ENCODE measurements around the gene BRMS1.

DNA sequence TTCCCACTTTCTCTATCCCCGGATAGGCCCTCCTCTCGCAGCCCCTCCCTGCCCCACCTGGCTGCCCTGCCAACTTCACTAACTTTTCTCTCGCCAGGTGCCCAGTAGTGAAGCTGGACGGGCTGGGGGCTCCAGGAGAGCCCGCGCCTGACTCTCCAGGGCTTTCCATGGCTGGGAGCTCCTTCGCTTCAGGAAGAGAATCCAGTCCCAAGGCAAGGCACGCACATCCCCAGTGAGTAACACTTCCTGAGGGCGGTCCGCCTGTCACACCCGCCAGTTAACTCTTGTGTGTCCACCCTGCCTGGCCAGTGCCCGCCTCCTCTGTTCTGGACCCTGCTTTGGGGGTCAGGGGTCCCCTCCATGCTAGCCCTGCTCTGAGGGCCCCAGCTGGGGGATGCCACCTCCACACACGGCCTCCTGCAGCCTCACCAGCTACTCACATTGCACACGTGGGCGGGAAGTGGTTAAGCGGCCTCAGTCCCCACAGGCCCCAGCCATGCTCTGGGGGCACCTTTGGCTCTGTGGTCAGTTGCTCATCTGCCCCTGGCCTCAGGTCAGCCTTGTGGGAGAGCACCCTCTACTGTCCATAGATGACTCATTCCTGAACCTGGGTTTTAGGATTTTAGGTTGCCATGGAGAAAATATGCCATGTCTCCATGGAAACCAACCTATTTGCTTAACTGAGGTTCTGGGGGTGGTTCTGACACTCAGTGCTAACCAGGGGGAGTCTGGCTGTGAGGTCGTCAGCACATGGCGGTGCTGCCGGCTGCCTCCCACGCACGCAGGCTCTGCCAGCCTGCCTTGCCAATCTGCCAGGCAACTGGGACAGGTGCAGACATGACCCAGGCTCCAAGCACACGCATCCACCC lies 8.4 kb downstream of the BRMS1 start, which contains the start of gene RIN1:
- TF ChIP-seq, protein P1, sequence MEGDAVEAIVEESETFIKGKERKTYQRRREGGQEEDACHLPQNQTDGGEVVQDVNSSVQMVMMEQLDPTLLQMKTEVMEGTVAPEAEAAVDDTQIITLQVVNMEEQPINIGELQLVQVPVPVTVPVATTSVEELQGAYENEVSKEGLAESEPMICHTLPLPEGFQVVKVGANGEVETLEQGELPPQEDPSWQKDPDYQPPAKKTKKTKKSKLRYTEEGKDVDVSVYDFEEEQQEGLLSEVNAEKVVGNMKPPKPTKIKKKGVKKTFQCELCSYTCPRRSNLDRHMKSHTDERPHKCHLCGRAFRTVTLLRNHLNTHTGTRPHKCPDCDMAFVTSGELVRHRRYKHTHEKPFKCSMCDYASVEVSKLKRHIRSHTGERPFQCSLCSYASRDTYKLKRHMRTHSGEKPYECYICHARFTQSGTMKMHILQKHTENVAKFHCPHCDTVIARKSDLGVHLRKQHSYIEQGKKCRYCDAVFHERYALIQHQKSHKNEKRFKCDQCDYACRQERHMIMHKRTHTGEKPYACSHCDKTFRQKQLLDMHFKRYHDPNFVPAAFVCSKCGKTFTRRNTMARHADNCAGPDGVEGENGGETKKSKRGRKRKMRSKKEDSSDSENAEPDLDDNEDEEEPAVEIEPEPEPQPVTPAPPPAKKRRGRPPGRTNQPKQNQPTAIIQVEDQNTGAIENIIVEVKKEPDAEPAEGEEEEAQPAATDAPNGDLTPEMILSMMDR (optimal IDR thresholded peaks at IDR 0.05 in 1 of 3, IDR thresholded peaks at IDR 0.05 in 1 of 3, conservative IDR thresholded peaks at IDR 0.05 in 1 of 3; ENCODE audit: extremely low read depth in 1 of 3, insufficient read depth in 2 of 3, low read length in 3 of 3), result no peak
- no peak for TF ChIP-seq EZH2 (IDR thresholded peaks at IDR 0.05; ENCODE audit: low read length)
